ENCODE measurements around the gene AKR1B1.

AKR1B1 gene

GRCh38 chr7:134415700-134416099, 43.2 kb downstream of the AKR1B1 start:
- H3K27ac ChIP-seq: no peak overlapping the region
- no peak for TF ChIP-seq CTCF (conservative IDR thresholded peaks at IDR 0.05; ENCODE audit: low read depth, low read length)

GRCh38 chr7:134414109-134414508, 44.8 kb downstream of the AKR1B1 start:
- Histone ChIP-seq H3K4me3 (IDR thresholded peaks at IDR 0.05; ENCODE audit: insufficient read depth, low read depth, low read length) (no peak overlapping the region), H3K27me3 (ENCODE audit: insufficient read depth, low read depth) (no peaks in the 10 kb centered on the region), H3K27ac (no peak overlapping the region), H2AFZ (ENCODE audit: low read depth) (no peak overlapping the region), H3K79me2 (ENCODE audit: insufficient read depth, low read depth) (no peaks in the 10 kb centered on the region), H4K20me1 (ENCODE audit: insufficient read depth) (no peaks in the 10 kb centered on the region), H3K36me3 (ENCODE audit: insufficient read depth) (no peaks in the 10 kb centered on the region), H3K4me2 (no peak overlapping the region), H3K9ac (no peak overlapping the region), H3K4me1 (ENCODE audit: low read depth, poor library complexity, severe bottlenecking) (no peaks in the 10 kb centered on the region)
- no peak for TF ChIP-seq CTCF (conservative IDR thresholded peaks at IDR 0.05; ENCODE audit: low read depth, low read length)

More at GRCh38 chr7:134415700-134416099, 43.2 kb downstream of the AKR1B1 start:
- Histone ChIP-seq H3K36me3 (ENCODE audit: insufficient read depth) (no peaks in the 10 kb centered on the region), H3K79me2 (ENCODE audit: insufficient read depth, low read depth) (no peaks in the 10 kb centered on the region), H4K20me1 (ENCODE audit: insufficient read depth) (no peaks in the 10 kb centered on the region), H3K27me3 (ENCODE audit: insufficient read depth, low read depth) (no peaks in the 10 kb centered on the region), H2AFZ (ENCODE audit: low read depth) (no peak overlapping the region), H3K4me2 (no peak overlapping the region), H3K9ac (no peak overlapping the region), H3K4me3 (IDR thresholded peaks at IDR 0.05; ENCODE audit: insufficient read depth, low read depth, low read length) (no peak overlapping the region), H3K4me1 (ENCODE audit: low read depth, poor library complexity, severe bottlenecking) (peaks cover 5% of the 10 kb centered on the region)

GRCh38 chr7:134407311-134407710, 51.6 kb downstream of the AKR1B1 start:
- no peak overlapping the region for H3K27ac ChIP-seq
- no peak overlapping the region for H3K4me3 ChIP-seq (IDR thresholded peaks at IDR 0.05; ENCODE audit: insufficient read depth, low read depth, low read length)
- no peak overlapping the region for H3K4me2 ChIP-seq
- no peak overlapping the region for H3K9ac ChIP-seq
- no peak overlapping the region for H2AFZ ChIP-seq (ENCODE audit: low read depth)
- H3K79me2 ChIP-seq (ENCODE audit: insufficient read depth, low read depth): no peaks in the 10 kb centered on the region
- H3K36me3 ChIP-seq (ENCODE audit: insufficient read depth): no peaks in the 10 kb centered on the region
- TF ChIP-seq CTCF (conservative IDR thresholded peaks at IDR 0.05; ENCODE audit: low read depth, low read length): no peak
- H4K20me1 ChIP-seq (ENCODE audit: insufficient read depth): no peaks in the 10 kb centered on the region
- no peaks in the 10 kb centered on the region for H3K27me3 ChIP-seq (ENCODE audit: insufficient read depth, low read depth)
- no peaks in the 10 kb centered on the region for H3K4me1 ChIP-seq (ENCODE audit: low read depth, poor library complexity, severe bottlenecking)

GRCh38 chr7:134406431-134406830, 52.5 kb downstream of the AKR1B1 start:
- no peaks in the 10 kb centered on the region for H3K79me2 ChIP-seq (ENCODE audit: insufficient read depth, low read depth)
- H3K36me3 ChIP-seq (ENCODE audit: insufficient read depth): no peaks in the 10 kb centered on the region
- no peak overlapping the region for H3K9ac ChIP-seq
- H2AFZ ChIP-seq (ENCODE audit: low read depth): no peak overlapping the region
- H3K4me3 ChIP-seq (IDR thresholded peaks at IDR 0.05; ENCODE audit: insufficient read depth, low read depth, low read length): no peak overlapping the region
- H4K20me1 ChIP-seq (ENCODE audit: insufficient read depth): no peaks in the 10 kb centered on the region
- no peaks in the 10 kb centered on the region for H3K27me3 ChIP-seq (ENCODE audit: insufficient read depth, low read depth)
- no peak overlapping the region for H3K4me2 ChIP-seq
- H3K27ac ChIP-seq: no peak overlapping the region
- no peaks in the 10 kb centered on the region for H3K4me1 ChIP-seq (ENCODE audit: low read depth, poor library complexity, severe bottlenecking)
- no peak for TF ChIP-seq CTCF (conservative IDR thresholded peaks at IDR 0.05; ENCODE audit: low read depth, low read length)
